OCI-M2 (cell line): ENCODE results near the gene ARHGAP24.

Source experiments
- DNase-seq: peaks from one replicate; lab custom pipeline; 2025; ENCODE audit not compliant: unreplicated experiment; lab: John Stamatoyannopoulos, UW

The ARHGAP24 gene

DNA sequence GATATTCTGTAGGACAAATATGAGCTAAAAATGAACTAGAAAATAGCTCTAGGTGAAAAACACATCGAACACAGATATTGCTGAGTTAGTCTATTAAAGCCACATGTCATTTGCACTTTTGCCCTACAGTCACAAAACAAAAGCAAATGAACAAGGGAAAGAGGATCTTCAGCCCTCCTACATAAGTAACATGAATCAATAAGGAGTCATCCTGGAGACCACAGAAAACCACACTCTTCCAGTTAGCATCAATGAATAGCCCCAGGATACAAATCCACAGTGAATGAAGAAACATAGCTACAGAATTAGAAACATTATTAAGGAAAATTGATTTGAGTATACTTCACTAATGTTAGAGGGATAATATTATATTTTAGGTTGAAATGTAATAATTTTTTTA lies 573.5 kb downstream of the ARHGAP24 start:
- DNase-seq = no peak

- no peak for DNase-seq
These were observed 575.5 kb downstream of the ARHGAP24 start for GRCh38 chr4:86050496-86050895.
